Measurements from ENCODE around the gene ACVR2B.
A peak's percentile ranks its signal among the peaks of the same experiment; 100 is the strongest.
"Not testable (repeated sequence)": the region's sequence is repeated elsewhere in the genome, so short reads cannot be mapped to it uniquely, and the experiment has no call there.

Gene ACVR2B

DNA sequence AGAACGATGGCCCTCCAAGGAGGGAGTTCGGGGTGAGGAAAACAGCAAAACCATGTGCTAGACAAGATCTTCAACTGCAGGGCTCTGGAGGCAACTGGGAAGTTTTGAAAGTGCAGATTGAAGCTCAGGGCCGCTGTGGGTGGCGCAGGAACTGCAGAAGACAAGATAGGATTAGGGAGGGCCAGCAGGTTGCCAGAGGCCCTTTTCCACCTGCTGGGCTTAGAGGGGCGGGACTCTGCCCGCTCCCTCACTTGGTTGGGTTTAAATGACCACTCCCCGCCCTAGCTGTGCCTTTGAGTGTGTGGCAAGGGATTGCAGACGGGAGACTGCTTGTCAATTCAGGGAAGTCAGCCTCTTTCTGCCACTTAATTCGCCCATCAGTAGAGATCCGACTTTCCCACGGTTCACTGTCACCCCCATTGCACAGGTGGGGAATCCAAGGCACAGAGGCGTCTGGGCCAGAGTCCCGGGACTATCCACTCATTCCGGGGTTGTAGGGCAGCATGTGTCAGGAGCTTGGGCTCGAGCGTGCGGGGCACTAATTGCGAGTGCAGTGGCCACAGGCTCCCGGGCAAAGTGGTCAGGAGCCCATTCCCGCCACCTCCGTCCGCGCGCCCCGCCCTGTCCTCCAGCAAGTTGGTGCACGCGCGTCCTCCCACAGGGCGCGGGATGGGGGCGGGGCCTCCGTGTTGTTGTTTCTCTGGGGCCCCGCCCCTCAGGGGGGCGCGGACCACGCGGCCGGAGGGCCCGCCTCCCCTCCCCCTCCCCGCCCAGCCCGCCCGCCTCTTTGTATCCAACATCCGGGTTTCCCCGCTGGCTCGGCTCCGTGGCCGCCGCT is at the start of gene ACVR2B:
Gene ACVR2B (plus strand): TSS at position 816 of the 838 bp plus-strand sequence. CDS start 433 bp downstream, outside the sequence.
- peak; percentile 93 for DNase-seq (ENCODE audit: low read depth)
- Histone ChIP-seq H3K27me3 (replicated peaks; ENCODE audit: control insufficient read depth, insufficient read depth, low read length) (no peaks in the 10 kb centered on the region), H3K36me3 (ENCODE audit: control insufficient read depth, insufficient read depth, low read length, severe bottlenecking) (no peaks in the 10 kb centered on the region), H3K9ac (ENCODE audit: low read length) (peak within 1 kb of the TSS; percentile 77), H3K9me3 (ENCODE audit: control insufficient read depth, low read length) (no peaks in the 10 kb centered on the region), H3K4me3 (ENCODE audit: low read length) (peak within 1 kb of the TSS; percentile 83), H3K4me1 (ENCODE audit: control insufficient read depth, insufficient read depth, low read length) (peaks cover 13% of the 10 kb centered on the region)

- H3K36me3 ChIP-seq (ENCODE audit: control insufficient read depth, insufficient read depth, low read length, severe bottlenecking) = peaks cover 29% of the 10 kb centered on the region
- peak; percentile 44 for DNase-seq (ENCODE audit: low read depth)
- H3K27me3 ChIP-seq (replicated peaks; ENCODE audit: control insufficient read depth, insufficient read depth, low read length) = no peaks in the 10 kb centered on the region
- peak overlapping the region; percentile 42 for H3K9ac ChIP-seq (ENCODE audit: low read length)
- H3K4me1 ChIP-seq (ENCODE audit: control insufficient read depth, insufficient read depth, low read length) = peaks cover 10% of the 10 kb centered on the region
- no peak overlapping the region for H3K4me3 ChIP-seq (ENCODE audit: low read length)
- no peaks in the 10 kb centered on the region for H3K9me3 ChIP-seq (ENCODE audit: control insufficient read depth, low read length)
Measured at GRCh38 chr3:38404286-38404685, 49.4 kb upstream of the ACVR2B start.

GRCh38 chr3:38411591-38411990 is 42.1 kb upstream of the ACVR2B start:
- H3K36me3 ChIP-seq (ENCODE audit: control insufficient read depth, insufficient read depth, low read length, severe bottlenecking) = peaks cover 5% of the 10 kb centered on the region
- H3K9me3 ChIP-seq (ENCODE audit: control insufficient read depth, low read length) = no peaks in the 10 kb centered on the region
- no peak overlapping the region for H3K9ac ChIP-seq (ENCODE audit: low read length)
- H3K4me3 ChIP-seq (ENCODE audit: low read length) = no peak overlapping the region
- no peaks in the 10 kb centered on the region for H3K27me3 ChIP-seq (replicated peaks; ENCODE audit: control insufficient read depth, insufficient read depth, low read length)
- DNase-seq (ENCODE audit: low read depth) = no peak
- no peaks in the 10 kb centered on the region for H3K4me1 ChIP-seq (ENCODE audit: control insufficient read depth, insufficient read depth, low read length)

DNA sequence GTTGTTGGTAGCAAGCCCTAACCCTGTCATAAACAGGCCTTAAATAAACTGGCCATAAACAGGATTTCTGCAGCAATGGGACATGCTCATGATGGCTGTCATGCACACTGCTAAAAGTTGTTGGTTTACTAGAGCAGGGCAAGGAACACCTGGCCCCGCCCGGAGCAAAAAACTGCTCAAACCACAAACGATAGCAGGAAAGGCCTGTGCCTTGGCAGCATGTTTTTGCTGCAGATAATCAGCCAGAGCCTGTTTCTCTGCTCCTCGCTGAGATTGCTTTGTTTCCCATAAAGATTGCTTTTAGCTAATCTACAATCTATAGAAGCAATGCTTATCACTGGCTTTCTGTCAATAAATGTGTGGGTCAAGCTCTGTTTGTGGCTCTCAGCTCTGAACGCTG is 32.9 kb upstream of the ACVR2B start:
- not testable (repeated sequence) for H3K36me3 ChIP-seq (ENCODE audit: control insufficient read depth, insufficient read depth, low read length, severe bottlenecking); H3K9ac ChIP-seq (ENCODE audit: low read length); H3K27me3 ChIP-seq (replicated peaks; ENCODE audit: control insufficient read depth, insufficient read depth, low read length); H3K4me3 ChIP-seq (ENCODE audit: low read length); H3K9me3 ChIP-seq (ENCODE audit: control insufficient read depth, low read length); DNase-seq (ENCODE audit: low read depth); H3K4me1 ChIP-seq (ENCODE audit: control insufficient read depth, insufficient read depth, low read length)

DNA sequence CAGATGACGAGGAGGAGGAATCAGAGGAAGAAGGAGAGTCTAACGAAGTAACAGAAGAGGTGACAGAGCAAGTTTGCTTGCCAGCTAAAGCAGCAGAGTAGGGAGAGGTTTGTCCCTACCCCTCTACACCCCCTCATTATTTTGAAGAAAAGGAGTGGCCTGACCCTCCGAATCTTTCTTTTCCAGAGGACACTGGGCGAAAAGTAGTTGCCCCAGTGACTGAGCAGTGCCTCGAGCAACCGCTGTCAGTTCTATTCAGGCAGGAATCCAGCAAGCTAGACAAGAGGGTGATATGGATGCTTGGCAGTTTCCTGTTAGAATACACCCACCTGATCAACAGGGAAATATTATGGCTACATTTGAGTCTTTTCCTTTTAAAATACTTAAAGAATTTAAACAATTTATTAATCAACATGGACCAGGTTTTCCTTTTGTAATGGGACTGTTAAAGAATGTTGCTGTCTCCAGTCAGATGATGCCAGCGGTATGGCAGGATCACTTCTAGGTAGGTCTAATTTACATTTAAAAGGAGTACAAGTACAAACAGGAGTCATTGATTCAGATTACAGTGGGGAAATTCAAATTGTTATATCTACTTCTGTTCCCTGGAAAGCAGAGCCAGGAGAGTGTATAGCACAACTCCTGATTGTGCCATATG is 31.9 kb upstream of the ACVR2B start:
- Histone ChIP-seq H3K36me3 (ENCODE audit: control insufficient read depth, insufficient read depth, low read length, severe bottlenecking) (no peaks in the 10 kb centered on the region), H3K4me1 (ENCODE audit: control insufficient read depth, insufficient read depth, low read length) (peaks cover 10% of the 10 kb centered on the region), H3K9me3 (ENCODE audit: control insufficient read depth, low read length) (no peaks in the 10 kb centered on the region), H3K9ac (ENCODE audit: low read length) (no peak overlapping the region), H3K4me3 (ENCODE audit: low read length) (no peak overlapping the region), H3K27me3 (replicated peaks; ENCODE audit: control insufficient read depth, insufficient read depth, low read length) (no peaks in the 10 kb centered on the region)
- DNase-seq (ENCODE audit: low read depth) = no peak

DNA sequence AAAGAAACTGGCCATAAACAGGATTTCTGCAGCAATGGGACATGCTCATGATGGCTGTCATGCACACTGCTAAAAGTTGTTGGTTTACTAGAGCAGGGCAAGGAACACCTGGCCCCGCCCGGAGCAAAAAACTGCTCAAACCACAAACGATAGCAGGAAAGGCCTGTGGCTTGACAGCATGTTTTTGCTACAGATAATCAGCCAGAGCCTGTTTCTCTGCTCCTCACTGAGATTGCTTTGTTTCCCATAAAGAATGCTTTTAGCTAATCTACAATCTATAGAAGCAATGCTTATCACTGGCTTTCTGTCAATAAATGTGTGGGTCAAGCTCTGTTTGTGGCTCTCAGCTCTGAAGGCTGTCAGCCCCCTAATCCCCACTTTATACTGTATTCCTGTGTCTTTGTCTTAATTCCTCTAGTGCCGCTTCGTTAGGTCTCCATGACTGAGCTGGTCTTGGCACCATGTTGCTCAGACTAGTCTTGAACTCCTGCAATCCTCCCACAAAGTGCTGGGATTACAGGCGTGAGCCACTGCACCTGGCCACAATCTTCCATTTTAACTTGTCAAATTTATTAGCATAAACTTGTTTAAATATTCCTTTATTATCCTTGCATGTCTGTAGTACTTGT is 26.8 kb upstream of the ACVR2B start:
- H3K27me3 ChIP-seq (replicated peaks; ENCODE audit: control insufficient read depth, insufficient read depth, low read length); H3K4me3 ChIP-seq (ENCODE audit: low read length); H3K9ac ChIP-seq (ENCODE audit: low read length); DNase-seq (ENCODE audit: low read depth); H3K9me3 ChIP-seq (ENCODE audit: control insufficient read depth, low read length); H3K36me3 ChIP-seq (ENCODE audit: control insufficient read depth, insufficient read depth, low read length, severe bottlenecking): not testable (repeated sequence)
- peaks cover 10% of the 10 kb centered on the region for H3K4me1 ChIP-seq (ENCODE audit: control insufficient read depth, insufficient read depth, low read length)

DNA sequence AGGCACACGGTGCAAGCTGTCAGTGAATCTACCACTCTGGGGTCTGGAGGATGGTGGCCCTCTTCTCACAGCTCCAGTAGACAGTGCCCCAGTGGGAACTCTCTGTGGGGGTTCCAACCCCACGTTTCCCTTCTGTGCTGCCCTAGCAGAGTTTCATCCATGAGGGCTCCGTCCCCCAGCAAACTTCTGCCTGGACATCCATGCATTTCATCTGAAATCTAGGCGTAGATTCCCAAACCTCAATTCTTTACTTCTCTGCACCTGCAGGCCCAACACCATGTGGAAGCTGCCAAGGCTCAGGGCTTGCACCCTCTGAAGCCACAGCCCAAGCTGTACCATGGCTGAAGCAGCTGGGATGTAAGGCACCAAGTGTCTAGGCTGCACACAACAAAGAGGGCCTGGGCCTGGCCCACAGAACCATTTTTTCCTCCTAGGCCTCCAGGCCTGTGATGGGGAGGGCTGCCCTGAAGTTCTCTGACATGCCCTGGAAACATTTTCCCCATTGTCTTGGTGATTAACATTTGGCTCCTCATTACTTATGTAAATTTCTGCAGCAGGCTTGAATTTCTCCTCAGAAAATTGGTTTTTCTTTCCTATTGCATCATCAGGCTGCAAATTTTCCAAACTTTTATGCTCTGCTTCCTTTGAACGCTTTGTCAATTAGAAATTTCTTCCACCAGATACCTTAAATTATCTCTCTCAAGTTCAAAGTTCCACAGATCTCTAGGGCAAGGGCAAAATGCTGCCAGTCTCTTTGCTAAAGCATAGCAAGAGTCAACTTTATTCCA is 20.6 kb upstream of the ACVR2B start:
- not testable (repeated sequence) for H3K4me1 ChIP-seq (ENCODE audit: control insufficient read depth, insufficient read depth, low read length); H3K9ac ChIP-seq (ENCODE audit: low read length); H3K4me3 ChIP-seq (ENCODE audit: low read length); H3K27me3 ChIP-seq (replicated peaks; ENCODE audit: control insufficient read depth, insufficient read depth, low read length); DNase-seq (ENCODE audit: low read depth); H3K36me3 ChIP-seq (ENCODE audit: control insufficient read depth, insufficient read depth, low read length, severe bottlenecking)
- peaks cover 35% of the 10 kb centered on the region for H3K9me3 ChIP-seq (ENCODE audit: control insufficient read depth, low read length)

GRCh38 chr3:38433661-38434060 is 20.0 kb upstream of the ACVR2B start:
- H3K36me3 ChIP-seq (ENCODE audit: control insufficient read depth, insufficient read depth, low read length, severe bottlenecking); DNase-seq (ENCODE audit: low read depth); H3K9ac ChIP-seq (ENCODE audit: low read length); H3K4me3 ChIP-seq (ENCODE audit: low read length); H3K4me1 ChIP-seq (ENCODE audit: control insufficient read depth, insufficient read depth, low read length); H3K27me3 ChIP-seq (replicated peaks; ENCODE audit: control insufficient read depth, insufficient read depth, low read length): not testable (repeated sequence)
- H3K9me3 ChIP-seq (ENCODE audit: control insufficient read depth, low read length) = peaks cover 39% of the 10 kb centered on the region

- H3K36me3 ChIP-seq (ENCODE audit: control insufficient read depth, insufficient read depth, low read length, severe bottlenecking); DNase-seq (ENCODE audit: low read depth); H3K4me3 ChIP-seq (ENCODE audit: low read length); H3K27me3 ChIP-seq (replicated peaks; ENCODE audit: control insufficient read depth, insufficient read depth, low read length); H3K4me1 ChIP-seq (ENCODE audit: control insufficient read depth, insufficient read depth, low read length); H3K9ac ChIP-seq (ENCODE audit: low read length): not testable (repeated sequence)
- H3K9me3 ChIP-seq (ENCODE audit: control insufficient read depth, low read length) = peaks cover 34% of the 10 kb centered on the region
Measured at GRCh38 chr3:38438436-38439069, 15.1 kb upstream of the ACVR2B start.

- not testable (repeated sequence) for H3K27me3 ChIP-seq (replicated peaks; ENCODE audit: control insufficient read depth, insufficient read depth, low read length); H3K4me3 ChIP-seq (ENCODE audit: low read length); H3K4me1 ChIP-seq (ENCODE audit: control insufficient read depth, insufficient read depth, low read length); H3K9me3 ChIP-seq (ENCODE audit: control insufficient read depth, low read length); DNase-seq (ENCODE audit: low read depth); H3K9ac ChIP-seq (ENCODE audit: low read length); H3K36me3 ChIP-seq (ENCODE audit: control insufficient read depth, insufficient read depth, low read length, severe bottlenecking)
Measured at GRCh38 chr3:38443205-38443604, 10.5 kb upstream of the ACVR2B start.
